PC-9 (cell line): Measurements from ENCODE around the gene RPL35.

Source experiments
- CTCF ChIP-seq: fragments of 200-600 bp; sonication (generic); conservative IDR thresholded peaks from 2 replicates; pipeline ENCODE4 v1.6.1; 2017; ENCODE audit warnings: mixed run types, antibody characterized with exemption, mild to moderate bottlenecking, moderate library complexity
- EZH2 ChIP-seq: fragments of 200-600 bp; sonication (generic); IDR thresholded peaks from 2 replicates; pipeline ENCODE4 v1.8.0; 2017; ENCODE audit warnings: antibody characterized with exemption, low read depth

DNA sequence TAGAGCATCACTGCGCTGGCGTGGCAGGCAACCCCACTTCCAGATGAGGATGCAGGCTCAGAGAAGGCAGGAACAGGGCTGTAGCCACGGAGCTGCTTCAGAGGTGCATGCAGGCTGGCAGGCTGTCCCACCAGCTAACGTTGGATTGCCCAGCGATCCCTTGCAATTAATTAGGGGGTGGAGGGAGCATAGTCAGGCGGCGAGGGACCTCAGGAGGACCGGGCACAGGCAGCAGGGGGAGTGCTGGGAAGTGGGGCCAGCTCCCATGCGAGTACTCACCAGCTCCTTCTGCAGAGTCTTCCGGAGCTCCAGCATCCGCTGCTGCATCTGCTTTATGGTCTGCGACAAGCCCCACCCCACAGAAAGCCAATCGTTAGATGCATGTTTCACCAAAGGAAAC, 20.5 kb upstream of the RPL35 start:
- TF ChIP-seq CTCF (no peak), EZH2 (no peak)
